ENCODE results near the gene ATP6V1C2. TPM values are rescaled to one million over a fixed set of nuclear protein-coding genes. Genes with fewer than 3 reads are reported as not detected.

Gene ATP6V1C2
- total RNA-seq, 4 donors from 2014 or later, result 142 to 1,335 (median 496) TPM

DNA sequence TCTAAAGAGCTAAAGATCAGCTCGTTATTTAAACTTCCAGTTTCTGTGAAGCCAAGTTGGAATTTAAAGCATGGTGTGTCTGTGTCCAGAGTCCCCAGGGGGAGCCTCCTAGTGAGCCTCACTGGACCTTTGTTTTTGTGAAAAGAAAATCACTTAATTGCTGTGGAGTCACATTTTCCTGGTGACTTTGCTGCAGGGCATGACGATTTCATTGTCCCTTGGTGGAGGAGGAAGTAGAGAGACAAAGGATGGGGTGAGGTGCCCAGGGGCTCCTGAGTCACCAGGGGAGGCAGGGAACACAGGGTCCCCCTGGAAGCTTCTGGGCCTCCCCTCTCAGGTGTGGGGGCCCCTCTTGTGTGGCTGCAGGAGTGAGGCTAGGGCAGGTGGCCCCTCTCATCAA lies 19.7 kb downstream of the ATP6V1C2 start:
- Histone ChIP-seq H3K27me3 (no peaks in the 10 kb centered on the region), H3K36me3 (no peaks in the 10 kb centered on the region), H3K4me1 (no peaks in the 10 kb centered on the region), H3K27ac (no peak overlapping the region), H3K4me3 (no peak overlapping the region), H3K9me3 (no peaks in the 10 kb centered on the region)
- 82% methylated on average over 1 of the region's 2 CpGs for WGBS
- DNase-seq (ENCODE audit: low spot score in 2 of 2), result no peak
- TF ChIP-seq EP300 (IDR thresholded peaks at IDR 0.05), result no peak
- TF ChIP-seq, protein P1, sequence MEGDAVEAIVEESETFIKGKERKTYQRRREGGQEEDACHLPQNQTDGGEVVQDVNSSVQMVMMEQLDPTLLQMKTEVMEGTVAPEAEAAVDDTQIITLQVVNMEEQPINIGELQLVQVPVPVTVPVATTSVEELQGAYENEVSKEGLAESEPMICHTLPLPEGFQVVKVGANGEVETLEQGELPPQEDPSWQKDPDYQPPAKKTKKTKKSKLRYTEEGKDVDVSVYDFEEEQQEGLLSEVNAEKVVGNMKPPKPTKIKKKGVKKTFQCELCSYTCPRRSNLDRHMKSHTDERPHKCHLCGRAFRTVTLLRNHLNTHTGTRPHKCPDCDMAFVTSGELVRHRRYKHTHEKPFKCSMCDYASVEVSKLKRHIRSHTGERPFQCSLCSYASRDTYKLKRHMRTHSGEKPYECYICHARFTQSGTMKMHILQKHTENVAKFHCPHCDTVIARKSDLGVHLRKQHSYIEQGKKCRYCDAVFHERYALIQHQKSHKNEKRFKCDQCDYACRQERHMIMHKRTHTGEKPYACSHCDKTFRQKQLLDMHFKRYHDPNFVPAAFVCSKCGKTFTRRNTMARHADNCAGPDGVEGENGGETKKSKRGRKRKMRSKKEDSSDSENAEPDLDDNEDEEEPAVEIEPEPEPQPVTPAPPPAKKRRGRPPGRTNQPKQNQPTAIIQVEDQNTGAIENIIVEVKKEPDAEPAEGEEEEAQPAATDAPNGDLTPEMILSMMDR (IDR thresholded peaks at IDR 0.05), result no peak
- TF ChIP-seq POLR2AphosphoS5 (IDR thresholded peaks at IDR 0.05), result no peak
- TF ChIP-seq POLR2A (IDR thresholded peaks at IDR 0.05), result no peak

DNA sequence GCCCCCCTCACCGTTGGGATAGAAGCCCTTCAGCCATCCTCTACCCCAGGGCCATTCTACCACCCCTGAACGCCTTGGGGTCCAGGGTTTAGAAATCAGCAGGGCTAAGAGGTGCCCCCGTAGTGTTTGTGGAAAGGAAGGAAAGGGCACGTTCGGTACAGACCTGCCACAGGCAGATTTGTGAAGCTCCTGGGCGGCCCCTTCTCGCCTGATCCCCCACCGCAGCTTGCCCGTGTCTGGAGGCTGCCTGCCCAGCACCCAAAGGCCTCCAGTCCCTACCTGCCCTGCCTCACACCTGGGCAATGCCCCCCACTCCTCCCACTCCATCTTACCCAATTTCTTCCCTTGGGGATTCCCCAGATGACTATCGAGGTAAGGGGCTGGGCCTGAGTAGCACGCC lies 21.2 kb downstream of the ATP6V1C2 start:
- Histone ChIP-seq H3K36me3 (no peaks in the 10 kb centered on the region), H3K27me3 (no peaks in the 10 kb centered on the region), H3K4me3 (no peak overlapping the region), H3K9me3 (no peaks in the 10 kb centered on the region), H3K4me1 (no peaks in the 10 kb centered on the region), H3K27ac (no peak overlapping the region)
- DNase-seq (ENCODE audit: low spot score in 2 of 2), result no peak
- 80% methylated on average over 10 of the region's 11 CpGs for WGBS
- TF ChIP-seq POLR2A (IDR thresholded peaks at IDR 0.05) (no peak), EP300 (IDR thresholded peaks at IDR 0.05) (no peak), POLR2AphosphoS5 (IDR thresholded peaks at IDR 0.05) (no peak)
- TF ChIP-seq, protein P1 (IDR thresholded peaks at IDR 0.05), result no peak

GRCh38 chr2:10750610-10751009 lies 29.2 kb downstream of the ATP6V1C2 start:
- TF ChIP-seq, protein P1 (IDR thresholded peaks at IDR 0.05), result no peak
- TF ChIP-seq POLR2A (IDR thresholded peaks at IDR 0.05) (no peak), EP300 (IDR thresholded peaks at IDR 0.05) (no peak), POLR2AphosphoS5 (IDR thresholded peaks at IDR 0.05) (no peak)
- DNase-seq (ENCODE audit: low spot score in 2 of 2), result no peak
- Histone ChIP-seq H3K4me1 (peaks cover 6% of the 10 kb centered on the region), H3K27ac (no peak overlapping the region), H3K9me3 (no peaks in the 10 kb centered on the region), H3K27me3 (no peaks in the 10 kb centered on the region), H3K4me3 (no peak overlapping the region), H3K36me3 (no peaks in the 10 kb centered on the region)
- WGBS, result 80% methylated on average over 6 of the region's 6 CpGs

DNA sequence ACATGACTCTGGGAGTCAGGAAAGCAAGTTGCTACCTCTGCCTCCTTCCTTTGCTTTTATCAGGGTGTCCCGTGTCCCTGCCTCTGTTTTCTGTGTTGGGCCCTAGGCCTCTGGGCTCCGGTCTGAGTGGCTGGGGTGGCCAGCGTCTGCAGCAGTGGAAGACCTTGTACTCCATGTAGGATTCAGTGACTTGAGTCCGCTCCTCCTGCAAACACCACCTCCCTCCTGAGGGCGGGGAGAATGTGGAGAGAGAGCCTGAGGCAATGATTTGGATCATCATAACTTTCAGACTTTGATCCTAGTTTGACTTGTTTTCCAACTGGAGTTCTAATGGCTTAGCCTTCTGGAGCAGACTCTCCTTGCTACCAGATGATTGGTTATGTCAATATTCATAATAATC lies 30.8 kb downstream of the ATP6V1C2 start:
- H3K36me3 ChIP-seq, result no peaks in the 10 kb centered on the region
- 81% methylated on average over 5 of the region's 5 CpGs for WGBS
- TF ChIP-seq POLR2AphosphoS5 (IDR thresholded peaks at IDR 0.05) (no peak), POLR2A (IDR thresholded peaks at IDR 0.05) (no peak)
- no peaks in the 10 kb centered on the region for H3K27me3 ChIP-seq
- H3K4me3 ChIP-seq, result no peak overlapping the region
- H3K27ac ChIP-seq, result no peak overlapping the region
- no peak for DNase-seq (ENCODE audit: low spot score in 2 of 2)
- peaks cover 6% of the 10 kb centered on the region for H3K4me1 ChIP-seq
- H3K9me3 ChIP-seq, result no peaks in the 10 kb centered on the region

DNA sequence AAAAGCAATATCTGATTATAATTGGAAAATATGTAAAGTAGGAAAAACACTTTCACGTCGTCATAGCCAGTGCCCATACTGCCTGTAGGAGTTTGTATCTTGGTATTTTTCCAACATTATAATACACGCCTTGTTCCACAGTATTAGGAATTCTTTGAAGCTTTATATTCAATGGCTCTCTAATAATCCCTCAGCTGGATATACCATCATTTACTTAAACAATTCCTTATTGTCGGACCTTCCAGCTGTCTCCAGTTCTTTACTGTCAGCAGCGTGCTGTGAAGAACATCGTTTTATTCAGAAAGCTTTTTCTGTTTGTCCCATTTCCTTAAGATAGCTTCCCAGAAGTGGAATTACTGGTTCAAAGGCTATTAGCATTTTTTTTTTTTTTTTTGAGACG lies 31.7 kb downstream of the ATP6V1C2 start:
- H3K36me3 ChIP-seq, result no peaks in the 10 kb centered on the region

More for the DNA sequence above, 31.7 kb downstream of the ATP6V1C2 start:
- peaks cover 6% of the 10 kb centered on the region for H3K4me1 ChIP-seq
- WGBS, result 38% methylated on average over 7 of the region's 7 CpGs
- no peak for DNase-seq (ENCODE audit: low spot score in 2 of 2)
- TF ChIP-seq POLR2AphosphoS5 (IDR thresholded peaks at IDR 0.05) (no peak), POLR2A (IDR thresholded peaks at IDR 0.05) (no peak), EP300 (IDR thresholded peaks at IDR 0.05) (no peak)
- TF ChIP-seq, protein P1 (IDR thresholded peaks at IDR 0.05), result no peak
- no peaks in the 10 kb centered on the region for H3K27me3 ChIP-seq
- no peak overlapping the region for H3K4me3 ChIP-seq
- H3K9me3 ChIP-seq, result no peaks in the 10 kb centered on the region
- H3K27ac ChIP-seq, result no peak overlapping the region
